GM21447 (cell line): ENCODE measurements around the gene CDH10.

ENCODE experiments used
- ATAC-seq: cut with Tn5 transposase; IDR thresholded peaks from one replicate; pipeline ENCODE4 v1.9.1; 2021; ENCODE audit not compliant: unreplicated experiment

CDH10 gene

GRCh38 chr5:24487368-24488229, 157.2 kb downstream of the CDH10 start:
- ATAC-seq = no peak

GRCh38 chr5:24480952-24481351, 163.8 kb downstream of the CDH10 start:
- no peak for ATAC-seq

- no peak for ATAC-seq
Observed at GRCh38 chr5:24477958-24478357, 166.8 kb downstream of the CDH10 start.

- ATAC-seq = no peak
Observed at GRCh38 chr5:24475101-24475500, 169.7 kb downstream of the CDH10 start.

- ATAC-seq = no peak
Observed at GRCh38 chr5:24474685-24475084, 170.1 kb downstream of the CDH10 start.

GRCh38 chr5:24472518-24472917, 172.3 kb downstream of the CDH10 start:
- ATAC-seq = no peak

GRCh38 chr5:24444414-24444813, 200.4 kb downstream of the CDH10 start:
- ATAC-seq = no peak

- ATAC-seq = no peak
Observed at GRCh38 chr5:24439465-24439864, 205.3 kb downstream of the CDH10 start.
